Subcutaneous abdominal adipose tissue (tissue), 5 donors: ENCODE data around the gene FICD.
A peak's percentile ranks its signal among the peaks of the same experiment; 100 is the strongest.

ENCODE experiments used
- H3K27ac ChIP-seq: one replicate; pipeline ENCODE4 v1.7.0; 2013; ENCODE audit warnings: low read depth, mild to moderate bottlenecking, inconsistent platforms, low read length, moderate library complexity
- H3K27me3 ChIP-seq, 5 donors: one replicate each; pipeline ENCODE4 v1.7.0; 2013; ENCODE audit warnings: low read length in 5 of 5, inconsistent platforms in 1 of 5; ENCODE audit not compliant: control insufficient read depth in 5 of 5, insufficient read depth in 4 of 5
- H3K36me3 ChIP-seq, 5 donors: one replicate each; pipeline ENCODE4 v1.7.0; 2013; ENCODE audit warnings: low read length in 5 of 5; ENCODE audit not compliant: control insufficient read depth in 5 of 5, insufficient read depth in 5 of 5
- H3K4me1 ChIP-seq, 5 donors: one replicate each; pipeline ENCODE4 v1.7.0; 2013; ENCODE audit warnings: low read length in 5 of 5, mild to moderate bottlenecking in 3 of 5, moderate library complexity in 1 of 5; ENCODE audit not compliant: control insufficient read depth in 5 of 5, insufficient read depth in 5 of 5
- H3K4me3 ChIP-seq, 5 donors: one replicate each; pipeline ENCODE4 v1.7.0; 2013; ENCODE audit warnings: low read length in 5 of 5, low read depth in 1 of 5
- H3K9ac ChIP-seq, 5 donors: one replicate each; pipeline ENCODE4 v1.7.0; 2013; ENCODE audit warnings: low read length in 5 of 5, mild to moderate bottlenecking in 4 of 5, moderate library complexity in 3 of 5
- H3K9me3 ChIP-seq, 5 donors: one replicate each; pipeline ENCODE4 v1.7.0; 2013; ENCODE audit warnings: low read length in 5 of 5; ENCODE audit not compliant: control insufficient read depth in 5 of 5
- donor health status: healthy.
- donor health status: healthy.
- donor health status: healthy.
- donor health status: healthy.
- donor health status: healthy.

Gene FICD

DNA sequence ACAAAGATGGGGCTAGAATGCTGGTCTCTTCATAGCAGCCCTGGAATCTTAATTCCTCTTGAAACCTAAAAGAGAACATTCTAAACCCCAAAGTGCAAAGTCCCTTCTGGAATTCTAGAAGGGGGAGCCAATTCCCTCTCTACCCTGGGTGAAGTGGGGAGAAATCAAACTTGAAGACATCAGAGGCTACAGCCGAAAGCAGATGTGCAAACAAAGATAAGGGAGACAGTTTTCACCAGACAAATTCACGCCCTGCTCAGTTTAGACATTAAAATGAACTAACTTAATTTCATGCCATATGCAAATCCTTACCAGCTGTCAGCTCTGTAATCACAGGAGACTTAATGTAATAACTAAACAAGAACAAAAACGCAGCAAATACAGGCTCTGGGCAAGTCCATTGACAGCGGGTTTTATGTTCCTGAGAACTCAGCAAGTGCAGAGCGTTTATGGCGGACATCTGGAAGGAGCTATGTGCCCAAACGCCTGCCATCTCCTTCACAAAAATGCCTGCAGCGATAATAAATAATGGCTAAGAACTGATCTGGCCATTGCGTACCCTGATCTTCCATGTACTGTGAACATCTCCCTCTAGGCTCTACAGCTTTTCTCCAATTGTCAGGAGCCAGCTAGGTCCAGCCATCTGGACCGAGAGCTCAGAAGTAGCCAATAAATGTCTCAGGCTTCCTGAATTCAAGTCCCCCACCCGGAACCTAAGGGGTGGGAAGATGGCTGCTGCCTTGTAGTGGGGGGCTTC, 19.1 kb upstream of the FICD start:
- Histone ChIP-seq H3K4me3 (no peak overlapping the region), H3K27me3 (peaks cover 7 to 21% (median 15%) of the 10 kb centered on the region in 5 donors), H3K9me3 (no peaks in the 10 kb centered on the region), H3K27ac (no peak overlapping the region), H3K9ac (no peak overlapping the region), H3K36me3 (no peaks in the 10 kb centered on the region), H3K4me1 (no peaks in the 10 kb centered on the region)

DNA sequence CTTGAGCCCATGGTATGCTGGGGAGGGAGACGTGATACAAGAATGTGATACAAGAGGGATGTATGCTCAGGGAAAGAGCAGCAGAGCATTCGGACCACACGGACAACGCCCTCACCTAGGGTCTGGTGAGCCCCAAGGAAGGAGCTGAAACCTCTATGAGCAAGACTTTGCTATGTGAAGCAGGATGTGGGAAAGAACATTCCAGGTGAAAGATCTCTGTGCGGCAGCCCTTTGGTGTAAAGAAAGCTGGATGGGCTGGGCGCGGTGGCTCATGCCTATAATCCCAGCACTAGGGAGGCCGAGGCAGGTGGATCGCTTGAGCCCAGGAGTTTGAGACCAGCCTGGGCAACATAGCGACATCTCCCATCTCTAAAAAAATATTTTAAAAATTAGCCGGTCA, 16.9 kb upstream of the FICD start:
- Histone ChIP-seq H3K27ac (no peak overlapping the region), H3K36me3 (no peaks in the 10 kb centered on the region), H3K4me1 (no peaks in the 10 kb centered on the region), H3K4me3 (no peak overlapping the region), H3K27me3 (peaks cover 7 to 20% (median 15%) of the 10 kb centered on the region in 5 donors), H3K9ac (no peak overlapping the region), H3K9me3 (peaks cover 0 to 6% (median 5%) of the 10 kb centered on the region in 5 donors)

DNA sequence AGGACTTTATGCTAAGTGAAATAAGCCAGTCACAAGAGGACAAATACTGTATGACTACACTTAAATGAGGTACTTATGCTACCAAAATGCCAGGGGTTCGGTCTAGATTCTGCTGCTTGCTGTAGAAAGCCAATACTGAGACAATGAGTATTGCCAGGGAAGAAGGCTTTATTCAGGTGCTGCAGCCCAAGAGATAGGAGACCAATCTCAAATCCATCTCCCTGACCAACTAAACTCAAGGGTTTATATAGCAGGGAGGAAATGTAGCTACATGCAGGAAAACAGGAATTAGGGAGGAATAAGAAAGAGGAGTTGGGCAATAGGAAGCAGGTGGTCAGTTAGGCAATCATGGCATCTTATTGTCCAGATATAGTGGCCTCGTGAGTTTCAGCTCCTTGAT, 12.2 kb upstream of the FICD start:
- Histone ChIP-seq H3K9ac (no peak overlapping the region), H3K4me1 (no peaks in the 10 kb centered on the region), H3K27ac (no peak overlapping the region), H3K27me3 (peaks cover 0 to 9% (median 5%) of the 10 kb centered on the region in 5 donors), H3K9me3 (peaks cover 0 to 13% (median 8%) of the 10 kb centered on the region in 5 donors), H3K4me3 (no peak overlapping the region), H3K36me3 (no peaks in the 10 kb centered on the region)

DNA sequence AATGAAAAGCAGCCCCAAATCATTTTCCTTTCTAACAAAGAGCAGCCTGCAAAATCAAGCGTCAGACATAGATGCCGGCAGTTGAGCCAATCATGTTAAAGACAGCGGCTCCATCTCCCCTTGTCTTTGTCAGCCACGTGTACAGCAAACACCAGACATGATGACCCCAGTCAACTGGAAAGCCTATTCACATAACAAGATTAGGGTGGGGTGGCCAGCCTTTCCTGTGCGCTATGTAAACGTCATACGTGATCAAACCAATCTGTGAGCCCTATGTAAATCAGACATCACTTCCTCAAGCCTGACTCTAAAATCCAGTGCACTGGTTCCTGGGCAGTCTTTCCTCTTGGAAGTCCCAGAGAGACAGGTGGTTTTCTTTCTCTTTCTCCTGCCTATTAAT, 9.9 kb upstream of the FICD start:
- no peak overlapping the region for H3K9ac ChIP-seq
- H3K27me3 ChIP-seq: peaks cover 0 to 5% (median 2%) of the 10 kb centered on the region in 5 donors
- no peak overlapping the region for H3K4me3 ChIP-seq
- H3K4me1 ChIP-seq: no peaks in the 10 kb centered on the region
- peaks cover 0 to 16% (median 11%) of the 10 kb centered on the region in 5 donors for H3K9me3 ChIP-seq
- H3K36me3 ChIP-seq: no peaks in the 10 kb centered on the region
- H3K27ac ChIP-seq: no peak overlapping the region

DNA sequence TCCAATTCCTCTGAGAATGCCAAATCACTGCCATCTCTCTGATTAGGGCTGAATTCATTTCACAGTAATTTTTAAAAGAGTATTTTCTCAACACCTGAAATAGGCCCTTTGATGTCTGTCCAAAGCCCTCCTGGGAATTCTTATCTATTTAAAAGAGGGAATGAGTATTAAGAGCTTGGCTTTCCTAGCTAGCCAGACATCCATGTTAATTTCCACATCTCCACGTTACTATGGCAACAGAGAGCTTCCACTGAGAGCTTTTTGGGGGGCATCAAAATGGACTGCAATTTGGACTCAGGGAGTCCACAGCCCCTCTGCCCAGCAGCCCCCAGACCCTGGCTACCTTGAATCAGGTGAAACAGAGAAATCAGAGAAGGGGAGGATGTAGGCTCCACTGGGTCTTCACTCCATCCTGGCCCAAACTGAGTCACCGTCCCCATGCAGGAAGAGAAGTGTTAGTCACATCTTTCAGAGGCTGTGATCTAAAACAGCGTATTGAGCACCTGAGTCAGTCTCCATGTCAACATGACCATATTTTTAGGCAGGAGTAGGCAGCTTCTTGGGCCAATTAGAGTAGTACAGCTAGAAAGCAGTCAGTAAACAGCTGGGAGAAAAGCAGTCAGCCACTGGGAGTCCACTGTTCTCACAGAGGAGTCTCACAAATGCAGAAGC, 7.0 kb upstream of the FICD start:
- Histone ChIP-seq H3K4me3 (no peak overlapping the region), H3K36me3 (no peaks in the 10 kb centered on the region), H3K9me3 (peaks cover 0 to 10% (median 6%) of the 10 kb centered on the region in 5 donors), H3K27me3 (peaks cover 0 to 3% (median 2%) of the 10 kb centered on the region in 5 donors), H3K9ac (no peak overlapping the region), H3K27ac (no peak overlapping the region), H3K4me1 (peaks cover 0 to 7% (median 6%) of the 10 kb centered on the region in 5 donors)

DNA sequence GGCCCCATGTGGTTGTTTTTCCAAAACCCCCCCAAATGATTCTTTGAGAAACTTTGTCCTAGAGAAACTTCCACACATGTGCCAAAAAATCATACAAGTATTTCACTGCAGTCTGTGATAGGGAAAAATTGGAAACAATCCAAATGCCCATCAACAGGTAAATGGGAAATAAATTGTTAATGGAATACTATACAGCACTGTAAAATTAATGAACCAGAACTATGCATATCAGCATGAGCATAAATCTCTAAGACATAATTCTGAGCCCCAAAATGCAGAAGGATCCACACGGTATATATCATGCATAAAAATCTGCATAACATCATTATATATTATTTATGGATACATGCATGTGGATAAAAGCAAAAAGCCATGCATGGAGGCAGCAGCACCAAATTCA, 5.3 kb upstream of the FICD start:
- H3K9ac ChIP-seq: no peak overlapping the region
- H3K9me3 ChIP-seq: peaks cover 0 to 4% (median 0%) of the 10 kb centered on the region in 5 donors
- H3K27ac ChIP-seq: no peak overlapping the region
- no peak overlapping the region for H3K4me3 ChIP-seq
- H3K36me3 ChIP-seq: no peaks in the 10 kb centered on the region
- peaks cover 0 to 12% (median 10%) of the 10 kb centered on the region in 5 donors for H3K4me1 ChIP-seq
- H3K27me3 ChIP-seq: peaks cover 0 to 3% (median 0%) of the 10 kb centered on the region in 5 donors

DNA sequence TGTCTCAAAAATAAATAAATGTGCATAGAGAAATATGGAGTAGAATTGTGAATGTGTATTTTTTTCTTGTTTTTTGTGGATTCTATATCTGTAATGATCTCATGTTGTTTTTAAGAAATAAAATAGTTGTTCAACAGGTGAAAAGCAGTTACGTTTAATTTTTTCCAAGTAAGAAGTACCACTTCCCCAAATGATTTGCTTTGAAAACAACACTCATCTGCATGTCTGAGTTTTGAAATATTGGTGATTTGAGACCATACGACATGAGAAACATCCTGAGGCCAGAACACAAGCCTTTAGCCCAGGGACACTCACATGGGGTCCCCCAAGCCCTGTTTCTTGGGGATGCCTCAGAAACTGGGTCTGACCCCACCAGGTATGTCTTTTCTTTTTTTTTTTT, 4.2 kb upstream of the FICD start:
- Histone ChIP-seq H3K36me3 (no peaks in the 10 kb centered on the region), H3K9me3 (peaks cover 0 to 4% (median 0%) of the 10 kb centered on the region in 5 donors), H3K27ac (no peak overlapping the region), H3K9ac (no peak overlapping the region), H3K27me3 (peaks cover 0 to 2% (median 0%) of the 10 kb centered on the region in 5 donors), H3K4me1 (peaks cover 2 to 18% (median 16%) of the 10 kb centered on the region in 5 donors), H3K4me3 (no peak overlapping the region)

DNA sequence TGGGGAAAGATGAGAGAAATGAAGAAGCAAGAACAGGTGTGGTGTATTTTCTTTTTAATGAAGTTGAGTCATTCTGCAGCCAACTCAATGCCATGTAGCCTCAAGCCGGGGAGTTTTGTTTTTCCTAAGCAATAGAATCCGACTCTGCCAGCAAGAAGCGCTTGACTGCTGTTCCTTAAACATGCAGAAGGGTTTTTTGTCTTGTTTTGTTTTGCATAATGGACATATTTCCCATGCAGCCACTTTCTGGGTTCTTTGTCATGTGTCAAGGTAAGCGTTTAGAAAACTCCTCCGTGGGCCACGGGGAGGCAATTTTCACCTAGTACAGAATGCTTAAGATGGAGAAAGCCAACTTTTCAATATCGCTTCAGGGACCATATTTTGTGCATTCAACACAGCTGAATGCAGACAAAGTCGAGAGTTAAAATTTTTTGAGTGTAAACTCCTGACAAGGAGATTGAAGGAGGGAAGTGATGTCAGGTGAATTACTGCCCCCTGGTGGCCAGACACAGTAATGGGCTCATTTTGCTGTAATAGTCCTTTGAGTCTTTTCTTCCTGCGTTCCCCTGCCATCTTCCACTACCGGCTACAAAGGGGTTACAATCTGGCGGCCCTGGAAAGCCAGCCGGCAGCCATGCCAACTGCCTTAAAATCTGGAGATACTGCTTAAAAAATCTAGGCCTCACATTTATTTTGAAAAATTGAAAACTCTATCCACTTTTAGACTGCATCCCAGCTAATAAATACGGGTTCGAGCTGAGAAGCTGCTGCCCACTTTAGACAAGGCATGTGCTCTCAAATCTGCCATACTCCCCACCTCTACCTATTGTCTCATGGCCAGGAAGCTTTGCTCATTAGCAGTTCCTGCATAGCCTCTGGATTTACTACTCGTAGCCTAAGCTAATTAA, 3.2 kb upstream of the FICD start:
- Histone ChIP-seq H3K9me3 (peaks cover 0 to 4% (median 0%) of the 10 kb centered on the region in 5 donors), H3K36me3 (peaks cover 0 to under 1% (median 0%) of the 10 kb centered on the region in 5 donors), H3K4me3 (no peak overlapping the region), H3K27ac (no peak overlapping the region), H3K9ac (no peak overlapping the region), H3K4me1 (peaks cover 3 to 26% (median 23%) of the 10 kb centered on the region in 5 donors), H3K27me3 (peaks cover 0 to 2% (median 0%) of the 10 kb centered on the region in 5 donors)

DNA sequence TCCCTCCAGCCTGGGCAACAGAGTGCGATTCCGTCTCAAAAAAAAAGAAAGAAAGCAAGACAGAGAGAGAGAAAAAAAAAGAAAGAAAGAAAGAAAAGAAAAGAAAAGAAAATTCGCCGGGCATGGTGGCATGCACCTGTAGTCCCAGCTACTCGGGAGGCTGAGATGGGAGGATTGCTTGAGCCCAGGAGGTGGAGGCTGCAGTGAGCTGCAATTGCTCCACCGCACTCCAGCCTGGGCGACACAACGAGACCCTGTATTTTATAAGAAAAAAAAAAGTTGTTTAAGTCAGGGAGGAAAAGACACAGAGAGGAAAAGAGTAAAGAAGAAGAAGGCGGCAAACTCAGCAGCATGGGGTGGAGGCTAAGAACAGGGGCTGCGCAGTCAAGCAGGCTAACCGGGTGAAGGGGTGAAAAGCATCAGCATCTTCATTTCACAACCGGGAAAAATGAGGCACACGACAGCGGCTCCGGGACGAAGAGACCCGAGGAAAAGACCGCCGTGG, 557 bp upstream of the FICD start:
- peaks cover 3 to 26% (median 23%) of the 10 kb centered on the region in 5 donors for H3K4me1 ChIP-seq
- H3K4me3 ChIP-seq: peak overlapping the region; percentile 56 to 94 (median 68)
- H3K36me3 ChIP-seq: peaks cover 0 to 27% (median 21%) of the 10 kb centered on the region in 5 donors
- H3K27ac ChIP-seq: peak overlapping the region; percentile 62
- no peaks in the 10 kb centered on the region for H3K9me3 ChIP-seq
- H3K27me3 ChIP-seq: no peaks in the 10 kb centered on the region
- H3K9ac ChIP-seq: peak overlapping the region in 1 of 5 donors; percentile 10
